NCI-H2196 treated with DMSO at 0.1 percent for 48 hours (cell line): ENCODE data around the gene PPP1R37.

ENCODE experiments used
- DNase-seq: peaks from one replicate; lab custom pipeline; 2025; ENCODE audit not compliant: unreplicated experiment; lab: John Stamatoyannopoulos, UW

Gene PPP1R37

GRCh38 chr19:45070861-45071544 is 22.0 kb upstream of the PPP1R37 start:
- DNase-seq = no peak

DNA sequence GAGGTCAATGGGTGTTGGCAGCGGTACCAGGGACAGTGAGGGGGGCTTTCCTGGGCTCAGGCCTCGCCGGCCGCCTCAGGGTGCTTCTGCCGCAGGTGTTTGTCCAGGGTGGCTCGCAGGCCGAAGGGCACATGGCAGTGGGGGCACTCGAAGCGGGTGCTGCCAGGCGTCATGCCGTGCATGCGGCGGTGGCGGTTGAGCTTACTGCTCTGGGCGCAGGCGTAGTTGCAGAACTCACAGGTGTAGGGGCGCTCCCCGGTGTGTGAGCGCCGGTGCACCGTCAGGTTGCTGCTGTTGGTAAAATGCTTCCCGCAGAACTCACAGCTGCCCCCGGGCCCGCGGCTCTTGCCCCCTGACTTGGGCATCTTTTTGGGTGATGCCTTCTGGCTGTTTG is 21.4 kb upstream of the PPP1R37 start:
- no peak for DNase-seq

DNA sequence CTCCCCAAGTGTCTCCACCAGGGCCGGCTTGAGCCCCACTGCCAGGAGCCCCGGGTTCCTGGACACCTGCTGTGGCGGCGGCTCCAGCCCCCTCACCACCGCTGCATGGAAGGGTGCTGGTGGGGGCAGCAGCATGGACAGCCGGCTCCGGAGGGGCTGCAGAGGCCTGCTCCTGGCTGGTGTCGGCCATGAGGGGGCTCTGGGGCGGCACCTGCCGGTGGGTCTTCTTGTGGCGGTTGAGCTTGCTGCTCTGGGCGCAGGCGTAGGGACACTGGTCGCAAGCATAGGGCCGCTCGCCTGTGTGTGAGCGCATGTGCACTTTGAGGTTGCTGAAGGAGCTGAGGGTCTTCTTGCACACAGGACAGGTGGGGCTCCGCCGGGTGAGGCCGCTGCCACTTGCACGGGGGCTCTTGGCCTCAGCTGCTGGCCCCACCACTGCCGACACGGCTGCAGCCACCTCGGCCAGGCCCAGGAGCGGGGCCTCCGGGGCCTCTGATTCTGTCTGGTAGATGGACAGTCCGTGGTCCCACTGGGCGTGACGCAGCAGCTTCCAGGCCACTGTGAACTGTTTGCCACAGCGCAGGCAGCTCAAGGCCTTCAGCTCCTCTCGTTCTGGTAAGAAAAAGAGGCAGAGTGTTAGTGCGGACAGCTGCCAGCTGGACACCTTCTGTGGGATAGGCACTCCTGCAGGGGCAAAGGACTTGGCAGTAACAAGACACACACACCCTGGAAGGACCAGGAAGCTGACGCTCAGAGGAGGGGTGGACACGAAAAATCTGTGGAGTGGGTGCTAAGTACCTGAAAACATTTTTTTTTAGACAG is 20.8 kb upstream of the PPP1R37 start:
- no peak for DNase-seq

DNA sequence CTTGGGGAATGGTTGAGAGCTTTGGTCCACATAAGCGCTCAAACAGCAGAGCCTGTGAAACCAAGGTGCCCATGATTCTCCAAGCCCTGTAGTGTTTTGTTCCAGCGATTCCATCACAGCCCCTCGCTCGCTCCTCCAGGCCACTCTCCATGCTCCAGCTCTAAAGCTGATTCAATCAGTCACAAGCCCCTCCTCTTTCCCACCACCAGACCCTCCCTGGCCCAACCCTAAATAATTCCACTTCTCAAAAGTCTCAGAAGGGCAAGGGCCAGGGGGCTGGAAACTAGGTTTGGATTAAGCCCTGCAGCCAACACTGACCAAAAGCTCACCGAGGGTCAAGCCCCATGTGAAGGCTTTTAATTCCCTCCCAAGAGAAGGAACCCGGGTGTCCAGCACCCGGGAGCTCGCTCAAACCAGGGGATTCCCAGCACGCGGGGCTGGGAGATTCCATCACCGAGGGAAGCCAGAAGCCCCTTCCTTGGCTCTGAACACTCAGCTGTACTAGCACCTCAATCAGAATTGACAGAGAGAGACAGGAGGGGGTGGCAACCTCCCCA is 18.2 kb upstream of the PPP1R37 start:
- no peak for DNase-seq

GRCh38 chr19:45075301-45076028 is 17.5 kb upstream of the PPP1R37 start:
- DNase-seq = peak; percentile 81

DNA sequence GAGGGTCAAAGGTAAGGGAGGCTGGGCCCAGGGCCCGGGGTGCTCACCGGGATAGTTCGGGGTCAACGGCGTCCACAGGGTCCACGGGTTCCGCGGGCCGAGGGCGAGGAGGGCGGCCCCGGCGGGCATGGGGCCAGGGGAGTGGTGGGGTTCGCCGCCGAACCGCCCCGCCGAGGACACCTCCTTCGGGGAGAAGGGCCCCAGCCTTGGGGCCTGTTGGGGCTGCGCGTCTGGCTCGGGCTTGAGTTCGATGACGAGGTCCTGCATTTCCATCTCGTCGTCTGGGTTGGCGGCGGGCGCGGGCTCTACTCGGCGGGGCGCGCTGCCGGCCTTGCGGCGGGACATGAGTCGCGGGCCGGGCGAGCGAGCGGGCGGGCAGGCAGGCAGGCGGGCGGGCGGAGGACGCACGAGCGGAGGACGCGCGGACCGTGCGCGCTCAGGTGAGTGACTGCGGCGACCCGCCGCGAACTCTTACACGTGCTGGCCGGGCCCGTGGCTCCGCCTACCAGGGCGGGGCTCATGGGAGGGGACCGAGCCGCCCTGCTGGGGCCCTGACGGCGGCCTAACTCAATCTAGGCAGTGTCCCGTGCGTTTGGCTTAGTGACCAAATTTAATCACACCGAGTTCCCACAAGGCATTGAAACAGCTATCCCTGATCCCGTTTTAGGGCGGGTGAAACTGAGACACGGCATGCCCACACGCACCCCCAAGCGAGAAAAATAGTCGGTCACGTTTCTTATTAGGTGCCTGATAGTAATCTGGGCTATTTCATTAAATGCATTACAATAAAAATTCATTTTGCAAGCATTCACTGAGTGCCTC is 16.7 kb upstream of the PPP1R37 start, which contains the start of gene ZNF296:
ZNF296 (minus strand) TSS at position 450 of the 822 bp plus-strand sequence; CDS start at position 345, 105 bp downstream.
- DNase-seq = peak; percentile 72

- no peak for DNase-seq
Observed at GRCh38 chr19:45076851-45077730, 15.9 kb upstream of the PPP1R37 start.

DNA sequence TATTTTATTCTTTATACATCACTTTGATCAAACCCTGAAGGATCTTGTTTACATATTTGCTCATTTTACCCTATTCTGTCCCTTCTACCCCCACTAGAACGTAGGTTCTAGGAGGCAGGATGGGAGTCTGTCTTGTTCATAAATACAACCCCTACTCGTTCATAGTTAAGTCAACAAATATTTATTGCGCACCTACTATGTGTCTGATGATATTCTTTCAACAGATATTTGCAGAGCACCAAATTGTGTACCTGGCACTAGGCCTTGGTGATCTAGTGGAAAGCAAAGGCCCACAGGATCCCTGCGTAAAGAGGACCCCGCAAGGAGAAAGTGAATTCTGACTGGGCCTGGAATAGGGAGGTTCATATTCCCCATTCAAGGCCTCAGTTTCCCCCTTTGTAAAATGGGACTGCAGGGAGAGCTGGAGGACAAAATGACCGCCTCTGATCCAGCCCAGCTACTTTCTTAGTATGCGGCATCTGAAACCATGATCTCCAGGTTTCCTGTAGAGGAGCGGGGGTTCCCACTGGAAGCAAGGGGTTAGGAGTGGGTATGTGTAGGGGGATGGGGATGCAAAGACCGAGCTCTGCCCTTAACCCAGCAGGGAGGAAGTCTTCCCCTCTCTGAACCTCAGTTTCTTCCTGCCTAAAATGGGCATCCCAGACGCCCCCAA is 14.5 kb upstream of the PPP1R37 start:
- no peak for DNase-seq

GRCh38 chr19:45079063-45079910 is 13.7 kb upstream of the PPP1R37 start, which contains the start of gene GEMIN7:
GEMIN7 (plus strand) TSS chr19:45079260; CDS start chr19:45090115, 10,855 bp downstream.
- peak; percentile 54 for DNase-seq

DNA sequence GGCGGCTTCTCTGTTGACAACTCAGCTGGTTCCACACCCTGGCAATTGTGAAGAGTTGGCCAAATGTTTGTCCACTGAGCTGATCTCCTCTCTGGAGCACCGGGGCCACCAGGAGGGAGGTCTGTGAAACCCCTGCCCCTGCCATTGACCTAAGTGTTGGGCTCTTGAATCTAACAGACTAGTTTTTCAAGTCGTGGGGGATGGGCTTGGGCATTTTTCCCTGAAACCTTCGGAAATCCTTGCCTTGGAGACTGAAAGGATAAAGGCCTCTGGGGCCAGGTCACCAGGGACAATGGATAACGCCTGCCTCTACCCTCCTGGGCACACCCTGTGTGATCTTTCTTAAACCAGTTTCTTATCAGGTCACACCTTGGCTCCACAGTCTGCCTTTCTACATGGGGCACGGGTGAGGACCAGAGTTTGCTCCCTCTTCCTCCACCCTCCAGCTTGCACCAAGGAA is 13.0 kb upstream of the PPP1R37 start:
- DNase-seq = no peak

DNA sequence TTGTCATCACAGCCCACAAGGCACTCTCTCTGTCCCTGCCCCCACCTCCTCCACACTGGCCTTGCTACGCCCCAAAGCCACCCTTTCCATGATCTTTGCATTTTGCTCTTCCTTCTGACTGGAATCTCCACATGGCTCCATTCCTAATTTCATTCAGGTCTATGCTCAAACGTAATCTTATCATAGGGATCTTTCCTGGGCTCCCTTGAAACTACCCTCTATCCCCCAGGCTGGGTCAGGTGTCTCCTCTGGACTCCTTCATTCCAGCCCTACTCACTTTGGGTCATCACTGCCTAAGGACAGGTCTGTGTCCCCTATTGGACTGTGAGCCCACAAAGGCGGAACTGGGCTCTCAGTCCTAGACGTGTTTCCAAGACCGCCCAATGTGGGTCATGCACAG is 10.8 kb upstream of the PPP1R37 start:
- no peak for DNase-seq

GRCh38 chr19:45086480-45086879 is 6.5 kb upstream of the PPP1R37 start:
- DNase-seq = no peak

GRCh38 chr19:45087531-45087930 is 5.4 kb upstream of the PPP1R37 start:
- no peak for DNase-seq

GRCh38 chr19:45090034-45090433 is 2.9 kb upstream of the PPP1R37 start:
- DNase-seq = no peak

GRCh38 chr19:45090606-45091005 is 2.4 kb upstream of the PPP1R37 start:
- no peak for DNase-seq

DNA sequence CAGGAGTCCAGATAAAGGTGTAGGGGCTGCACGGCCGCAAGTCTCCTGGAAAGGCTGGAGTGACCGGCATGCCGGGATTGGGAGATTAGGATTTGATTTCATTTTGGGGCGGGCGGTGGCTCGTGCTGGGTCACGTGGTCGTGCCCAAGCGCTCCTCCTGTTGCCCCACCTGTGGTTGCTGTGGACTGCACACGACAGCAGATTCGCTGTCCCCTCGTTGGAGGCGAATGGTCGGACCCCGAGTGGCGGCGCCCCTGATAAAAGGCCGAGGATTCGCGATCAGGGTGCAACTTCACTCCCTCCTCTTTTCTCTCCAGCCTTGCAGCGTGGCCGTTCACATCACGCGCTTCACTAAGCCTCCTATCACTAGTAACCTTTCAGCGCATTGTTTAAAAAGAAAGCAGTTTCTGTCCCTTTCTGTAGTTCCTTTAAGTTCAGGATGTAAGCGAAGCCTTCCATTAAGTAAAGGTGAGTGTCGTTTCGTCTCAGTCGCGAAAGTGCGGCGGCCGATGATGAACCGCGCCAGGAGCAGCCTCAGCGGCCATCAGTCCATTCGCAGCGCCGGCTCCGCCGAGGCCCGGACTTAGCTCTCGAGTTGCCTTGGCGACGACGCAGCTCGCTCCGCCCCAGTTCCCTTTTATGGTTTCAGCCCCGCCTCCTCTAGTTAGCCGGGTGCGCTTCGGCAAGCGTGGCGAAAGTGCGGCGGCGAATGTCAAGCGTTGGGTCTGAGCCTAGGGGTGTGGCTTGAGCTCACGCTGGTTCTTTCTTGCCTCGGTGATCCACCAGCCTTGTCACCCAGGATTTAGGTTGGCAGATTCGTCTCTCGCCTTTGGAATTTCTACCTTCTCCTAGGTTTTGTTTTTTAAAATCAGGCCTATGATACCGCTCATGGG is 1.7 kb upstream of the PPP1R37 start:
- peak; percentile 95 for DNase-seq

GRCh38 chr19:45094137-45094536 is 1.2 kb downstream of the PPP1R37 start:
- no peak for DNase-seq
